ENCODE results near the gene EYS.

- no peak for TF ChIP-seq CTCF (conservative IDR thresholded peaks at IDR 0.05; ENCODE audit: low read length)
- TF ChIP-seq EZH2phosphoT487 (IDR thresholded peaks at IDR 0.05; ENCODE audit: borderline replicate concordance): no peak
These were observed 1425.9 kb downstream of the EYS start for GRCh38 chr6:64281167-64281566.

Data from Loucy (cell line).